Measurements from ENCODE around the gene DACT2.

DACT2 gene

DNA sequence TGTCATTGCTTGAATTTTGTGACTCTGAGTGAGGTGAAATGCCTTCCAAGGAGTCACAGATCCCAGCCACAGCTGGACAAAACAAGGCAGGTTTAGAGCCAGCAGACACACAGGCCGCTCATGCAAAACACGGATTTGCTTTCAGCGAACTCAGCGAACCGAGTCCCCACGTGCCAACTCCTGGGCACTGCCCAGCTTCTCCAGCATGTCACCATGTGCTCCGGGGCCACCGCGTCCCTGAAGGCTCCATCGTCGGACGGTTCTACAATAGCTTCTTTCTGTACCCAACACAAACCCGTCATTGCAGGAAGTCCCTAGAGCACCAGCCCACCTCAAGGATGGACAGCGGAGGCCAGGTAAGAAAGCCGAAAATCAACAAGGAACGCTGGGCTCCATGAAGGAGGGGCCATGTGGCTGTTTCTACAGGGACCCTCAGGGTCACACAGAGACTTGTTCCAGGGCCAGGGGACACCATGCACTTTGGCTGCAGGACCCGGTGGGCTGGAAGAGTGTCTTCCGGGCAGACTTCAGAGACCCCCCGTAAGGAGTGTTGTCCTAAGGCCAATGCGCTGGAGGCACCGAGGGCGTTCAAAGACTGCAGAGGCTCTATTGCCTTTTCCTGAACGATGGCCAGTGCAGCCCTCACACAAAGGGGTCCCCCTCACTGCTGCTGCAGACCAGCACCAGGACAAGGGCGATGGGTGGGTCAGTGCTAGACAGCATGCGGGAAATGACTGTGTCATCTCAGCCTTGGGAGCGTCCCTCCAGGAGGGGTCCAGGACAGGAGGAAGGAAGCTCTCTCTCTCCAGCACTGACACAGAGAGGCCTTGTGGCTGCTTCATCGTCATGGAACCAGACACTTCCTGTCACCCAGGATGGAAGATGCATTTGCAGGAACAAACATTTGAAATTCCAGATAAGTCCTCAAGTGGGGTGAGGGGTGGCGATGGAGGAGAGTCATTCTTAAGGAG is 19.8 kb downstream of the DACT2 start:
- H3K4me3 ChIP-seq (replicated peaks; ENCODE audit: low read depth, low read length): no peak overlapping the region
- TF ChIP-seq CTCF (IDR thresholded peaks at IDR 0.05; ENCODE audit: low read depth, low read length, missing control alignments): no peak
- DNase-seq (ENCODE audit: extremely low read depth, low read depth): no peak

- no peak for TF ChIP-seq CTCF (IDR thresholded peaks at IDR 0.05; ENCODE audit: low read depth, low read length, missing control alignments)
- H3K4me3 ChIP-seq (replicated peaks; ENCODE audit: low read depth, low read length): no peak overlapping the region
- DNase-seq (ENCODE audit: extremely low read depth, low read depth): no peak
Observed at GRCh38 chr6:168297643-168298042, 21.9 kb downstream of the DACT2 start.

GRCh38 chr6:168294901-168295300 is 24.7 kb downstream of the DACT2 start:
- no peak for DNase-seq (ENCODE audit: extremely low read depth, low read depth)
- no peak for TF ChIP-seq CTCF (IDR thresholded peaks at IDR 0.05; ENCODE audit: low read depth, low read length, missing control alignments)
- no peak overlapping the region for H3K4me3 ChIP-seq (replicated peaks; ENCODE audit: low read depth, low read length)

DNA sequence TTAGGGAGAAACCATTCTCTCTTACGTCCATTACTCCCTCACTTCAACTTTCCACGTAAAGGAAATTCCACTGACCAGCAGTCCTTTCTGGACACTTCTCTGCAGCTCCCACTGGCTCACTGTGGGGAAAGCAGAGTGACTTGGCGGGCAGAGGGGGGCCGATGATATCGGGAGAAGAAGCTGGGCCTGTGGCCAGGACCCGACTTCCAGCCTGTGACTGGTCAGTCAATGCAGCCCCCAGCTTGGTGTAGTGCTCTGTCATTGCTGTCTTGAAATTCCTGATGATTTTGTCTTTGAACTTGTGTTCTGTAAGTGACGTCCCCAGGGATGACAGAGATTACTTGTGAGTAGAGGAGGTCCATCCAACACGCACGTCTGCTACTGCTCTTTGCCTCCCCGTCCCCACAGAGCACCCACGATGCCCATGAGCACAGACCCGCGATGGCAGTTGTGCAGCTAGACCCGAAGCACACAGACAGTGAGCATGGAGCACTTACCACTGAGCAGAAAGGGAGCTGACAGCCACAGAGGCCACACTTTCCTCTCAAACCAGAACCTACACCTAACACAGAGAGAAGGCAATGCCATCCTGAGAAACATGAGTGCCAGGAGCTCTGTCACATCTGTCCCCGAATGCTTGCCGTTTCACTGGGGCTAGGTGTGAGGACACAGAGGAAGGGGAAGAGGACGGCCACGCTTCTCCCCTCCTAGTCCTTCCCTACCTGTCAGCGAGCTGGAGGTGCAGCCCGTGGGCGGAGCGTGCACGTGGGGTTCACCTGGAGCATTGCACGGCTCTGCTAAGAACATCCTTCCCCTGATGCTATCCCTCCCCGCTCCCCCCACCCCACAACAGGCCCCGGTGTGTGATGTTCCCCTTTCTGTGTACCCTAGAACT is 25.7 kb downstream of the DACT2 start:
- no peak for TF ChIP-seq CTCF (IDR thresholded peaks at IDR 0.05; ENCODE audit: low read depth, low read length, missing control alignments)
- H3K4me3 ChIP-seq (replicated peaks; ENCODE audit: low read depth, low read length): no peak overlapping the region
- no peak for DNase-seq (ENCODE audit: extremely low read depth, low read depth)

- no peak for DNase-seq (ENCODE audit: extremely low read depth, low read depth)
- no peak overlapping the region for H3K4me3 ChIP-seq (replicated peaks; ENCODE audit: low read depth, low read length)
- TF ChIP-seq CTCF (IDR thresholded peaks at IDR 0.05; ENCODE audit: low read depth, low read length, missing control alignments): no peak
Observed at GRCh38 chr6:168292826-168293225, 26.8 kb downstream of the DACT2 start.

- no peak for TF ChIP-seq CTCF (IDR thresholded peaks at IDR 0.05; ENCODE audit: low read depth, low read length, missing control alignments)
- DNase-seq (ENCODE audit: extremely low read depth, low read depth): no peak
- H3K4me3 ChIP-seq (replicated peaks; ENCODE audit: low read depth, low read length): no peak overlapping the region
Observed at GRCh38 chr6:168291450-168291849, 28.1 kb downstream of the DACT2 start.
